Neural cell (in vitro differentiated cells): ENCODE results near the gene ACBD5. TPM values are rescaled to one million over a fixed set of nuclear protein-coding genes. Genes with fewer than 3 reads are reported as not detected.
A peak's percentile ranks its signal among the peaks of the same experiment; 100 is the strongest.

ENCODE experiments used
- H2AFZ ChIP-seq: fragments of 200-600, 300-800 bp; sonication (generic), shearing (Covaris generic); 2 replicates; pipeline ENCODE4 v1.6.0; 2014; ENCODE audit warnings: low read depth, mild to moderate bottlenecking, antibody characterized with exemption, low read length, moderate library complexity
- H3F3A ChIP-seq: fragments of 200-600 bp; shearing (Covaris generic); 2 replicates; pipeline ENCODE4 v1.6.1; 2016; ENCODE audit warnings: mild to moderate bottlenecking, moderate library complexity, mixed read lengths, antibody characterized with exemption, low read length; ENCODE audit not compliant: insufficient read depth, poor library complexity, severe bottlenecking
- H3K27ac ChIP-seq: fragments of 200-600, 300-800 bp; sonication (generic), shearing (Covaris generic); 2 replicates; pipeline ENCODE4 v1.5.1; 2014; ENCODE audit warnings: mild to moderate bottlenecking, low read length, moderate library complexity
- H3K27me3 ChIP-seq: fragments of 300-800, 200-600 bp; sonication (generic), shearing (Covaris generic); 2 replicates; pipeline ENCODE4 v1.6.0; 2014; ENCODE audit warnings: mild to moderate bottlenecking, low read depth, low read length, moderate library complexity; ENCODE audit not compliant: insufficient read depth
- H3K36me3 ChIP-seq: fragments of 300-800, 200-600 bp; sonication (generic), shearing (Covaris generic); 2 replicates; pipeline ENCODE4 v1.5.1; 2014; ENCODE audit warnings: mild to moderate bottlenecking, antibody characterized with exemption, low read length, moderate library complexity; ENCODE audit not compliant: insufficient read depth
- H3K4me2 ChIP-seq: fragments of 300-800, 200-600 bp; sonication (generic), shearing (Covaris generic); 2 replicates; pipeline ENCODE4 v1.6.0; 2014; ENCODE audit warnings: mild to moderate bottlenecking, low read length
- H3K4me3 ChIP-seq: fragments of 300-800, 200-600 bp; sonication (generic), shearing (Covaris generic); 2 replicates; pipeline ENCODE4 v1.5.1; 2014; ENCODE audit warnings: mild to moderate bottlenecking, low read length, moderate library complexity
- H3K79me2 ChIP-seq: fragments of 200-600 bp; shearing (Covaris generic); replicated peaks from 2 replicates; pipeline ENCODE4 v1.6.0; 2014; ENCODE audit warnings: mild to moderate bottlenecking, low read length, moderate library complexity; ENCODE audit not compliant: insufficient read depth
- H3K9ac ChIP-seq: fragments of 300-800, 200-600 bp; sonication (generic), shearing (Covaris generic); 2 replicates; pipeline ENCODE4 v1.6.1; 2016; ENCODE audit warnings: mild to moderate bottlenecking, low read length, mixed read lengths
- H3K9me2 ChIP-seq: fragments of 200-600 bp; shearing (Covaris generic); 2 replicates; pipeline ENCODE4 v1.6.1; 2016; ENCODE audit warnings: mild to moderate bottlenecking, low read length, mixed read lengths; ENCODE audit not compliant: insufficient read depth
- H3K9me3 ChIP-seq: fragments of 200-600, 300-800 bp; sonication (generic), shearing (Covaris generic); 2 replicates; pipeline ENCODE4 v1.6.1; 2016; ENCODE audit warnings: mild to moderate bottlenecking, mixed run types, low read length, moderate library complexity, mixed read lengths
- H4K20me1 ChIP-seq: fragments of 200-600 bp; shearing (Covaris generic); 2 replicates; pipeline ENCODE4 v1.6.1; 2016; ENCODE audit warnings: mild to moderate bottlenecking, mixed run types; ENCODE audit not compliant: insufficient read depth
- EP300 ChIP-seq: fragments of 450-650 bp; conservative IDR thresholded peaks from 2 replicates; pipeline ENCODE4 v1.6.1; 2014; ENCODE audit warnings: antibody characterized with exemption, mild to moderate bottlenecking, moderate library complexity; ENCODE audit not compliant: poor library complexity, severe bottlenecking
- EZH2 ChIP-seq: fragments of 200-600, 300-800 bp; shearing (Covaris generic), sonication (generic); IDR thresholded peaks from 2 replicates; pipeline ENCODE4 v1.6.1; 2014; ENCODE audit warnings: antibody characterized with exemption, low read length, borderline replicate concordance, mild to moderate bottlenecking; ENCODE audit not compliant: insufficient read depth, poor library complexity, severe bottlenecking
- MXI1 ChIP-seq: fragments of 450-650 bp; conservative IDR thresholded peaks from 2 replicates; pipeline ENCODE4 v1.6.1; 2014; ENCODE audit warnings: antibody characterized with exemption, mild to moderate bottlenecking; ENCODE audit not compliant: poor library complexity, severe bottlenecking
- POLR2AphosphoS5 ChIP-seq: IDR thresholded peaks from 2 replicates; pipeline ENCODE4 v1.6.1; 2012
- RAD21 ChIP-seq: fragments of 450-650 bp; conservative IDR thresholded peaks from 2 replicates; pipeline ENCODE4 v1.6.1; 2014; ENCODE audit warnings: antibody characterized with exemption, mild to moderate bottlenecking, moderate library complexity
- REST ChIP-seq: IDR thresholded peaks from 2 replicates; pipeline ENCODE4 v1.6.1; 2012; ENCODE audit warnings: borderline replicate concordance
- SMC3 ChIP-seq: fragments of 450-650 bp; conservative IDR thresholded peaks from 2 replicates; pipeline ENCODE4 v1.6.1; 2014; ENCODE audit warnings: antibody characterized with exemption, mild to moderate bottlenecking, moderate library complexity; ENCODE audit not compliant: poor library complexity
- TAF1 ChIP-seq: IDR thresholded peaks from 2 replicates; pipeline ENCODE4 v1.6.1; 2012; ENCODE audit warnings: low read depth
- polyA plus RNA-seq: library from polyadenylated mRNA; depleted of rRNA; stranded (reverse); fragments of >200 nt; gene quantifications from 2 replicates; pipeline ENCODE4 v1.2.3, GENCODE V29; 2014
- TF ChIP-seq, protein P1 (sequence below): fragments of 450-650 bp; IDR thresholded peaks from 2 replicates; pipeline ENCODE4 v1.5.1; 2014; ENCODE audit warnings: antibody characterized with exemption, mild to moderate bottlenecking, moderate library complexity; ENCODE audit not compliant: poor library complexity, severe bottlenecking

The ACBD5 gene
- polyA plus RNA-seq, 1 donor from 2014 or later: 44.8 TPM

- peak overlapping the region; percentile 65 for H3K4me3 ChIP-seq
- no peaks in the 10 kb centered on the region for H3K9me3 ChIP-seq
- H3K79me2 ChIP-seq: no peaks in the 10 kb centered on the region
- peak overlapping the region; percentile 1 for H3K9ac ChIP-seq
- no peak for TF ChIP-seq EP300
- TF ChIP-seq SMC3: no peak
- no peak overlapping the region for H3K27ac ChIP-seq
- H4K20me1 ChIP-seq: no peaks in the 10 kb centered on the region
- peaks cover 38% of the 10 kb centered on the region for H3K27me3 ChIP-seq
- no peaks in the 10 kb centered on the region for H3K9me2 ChIP-seq
- no peaks in the 10 kb centered on the region for H3F3A ChIP-seq
- H2AFZ ChIP-seq: no peak overlapping the region
- H3K36me3 ChIP-seq: no peaks in the 10 kb centered on the region
- no peak overlapping the region for H3K4me2 ChIP-seq
Measured at GRCh38 chr10:27258492-27258837, 17.9 kb upstream of the ACBD5 start.

- no peaks in the 10 kb centered on the region for H4K20me1 ChIP-seq
- no peak for TF ChIP-seq MXI1
- no peak for TF ChIP-seq TAF1
- no peak for TF ChIP-seq EP300
- TF ChIP-seq, protein P1, sequence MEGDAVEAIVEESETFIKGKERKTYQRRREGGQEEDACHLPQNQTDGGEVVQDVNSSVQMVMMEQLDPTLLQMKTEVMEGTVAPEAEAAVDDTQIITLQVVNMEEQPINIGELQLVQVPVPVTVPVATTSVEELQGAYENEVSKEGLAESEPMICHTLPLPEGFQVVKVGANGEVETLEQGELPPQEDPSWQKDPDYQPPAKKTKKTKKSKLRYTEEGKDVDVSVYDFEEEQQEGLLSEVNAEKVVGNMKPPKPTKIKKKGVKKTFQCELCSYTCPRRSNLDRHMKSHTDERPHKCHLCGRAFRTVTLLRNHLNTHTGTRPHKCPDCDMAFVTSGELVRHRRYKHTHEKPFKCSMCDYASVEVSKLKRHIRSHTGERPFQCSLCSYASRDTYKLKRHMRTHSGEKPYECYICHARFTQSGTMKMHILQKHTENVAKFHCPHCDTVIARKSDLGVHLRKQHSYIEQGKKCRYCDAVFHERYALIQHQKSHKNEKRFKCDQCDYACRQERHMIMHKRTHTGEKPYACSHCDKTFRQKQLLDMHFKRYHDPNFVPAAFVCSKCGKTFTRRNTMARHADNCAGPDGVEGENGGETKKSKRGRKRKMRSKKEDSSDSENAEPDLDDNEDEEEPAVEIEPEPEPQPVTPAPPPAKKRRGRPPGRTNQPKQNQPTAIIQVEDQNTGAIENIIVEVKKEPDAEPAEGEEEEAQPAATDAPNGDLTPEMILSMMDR: no peak
- no peak for TF ChIP-seq POLR2AphosphoS5
- TF ChIP-seq RAD21: no peak
- TF ChIP-seq REST: no peak
- no peak for TF ChIP-seq SMC3
- TF ChIP-seq EZH2: no peak
- H3K4me2 ChIP-seq: no peak overlapping the region
- H3K79me2 ChIP-seq: no peaks in the 10 kb centered on the region
- H3F3A ChIP-seq: no peaks in the 10 kb centered on the region
- H3K27me3 ChIP-seq: peaks cover 38% of the 10 kb centered on the region
- H3K4me3 ChIP-seq: no peak overlapping the region
- H3K9me3 ChIP-seq: no peaks in the 10 kb centered on the region
- H3K9ac ChIP-seq: no peak overlapping the region
- H3K27ac ChIP-seq: no peak overlapping the region
- H3K36me3 ChIP-seq: no peaks in the 10 kb centered on the region
- no peaks in the 10 kb centered on the region for H3K9me2 ChIP-seq
- H2AFZ ChIP-seq: no peak overlapping the region
Measured at GRCh38 chr10:27256299-27257189, 15.9 kb upstream of the ACBD5 start.
